Measurements from ENCODE around the gene CLEC17A. TPM values are rescaled to one million over a fixed set of nuclear protein-coding genes. Genes with fewer than 3 reads are reported as not detected.
"Not testable (repeated sequence)": the region's sequence is repeated elsewhere in the genome, so short reads cannot be mapped to it uniquely, and the experiment has no call there.

CLEC17A gene
- total RNA-seq, 1 donor from 2014 or later = not detected

DNA sequence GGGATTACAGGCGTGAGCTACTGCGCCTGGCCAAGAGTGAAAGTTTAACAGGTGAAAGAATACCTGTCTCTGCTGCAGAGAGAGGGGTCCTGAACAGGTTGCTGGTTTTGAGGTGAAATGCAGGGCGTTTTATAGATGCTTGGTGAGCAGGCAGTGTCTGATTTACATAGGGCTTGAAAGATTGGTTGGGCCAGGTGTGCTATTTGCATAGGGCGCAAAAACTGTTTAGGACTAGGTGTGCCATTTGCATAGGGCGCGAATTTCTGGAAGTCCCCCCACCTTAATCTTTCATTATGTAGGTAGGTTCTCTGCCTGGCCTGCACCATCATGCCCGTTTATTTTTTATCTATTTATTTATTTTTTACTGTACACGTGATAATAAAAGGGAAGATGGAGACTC is 6.5 kb upstream of the CLEC17A start:
- TF ChIP-seq, protein P1, sequence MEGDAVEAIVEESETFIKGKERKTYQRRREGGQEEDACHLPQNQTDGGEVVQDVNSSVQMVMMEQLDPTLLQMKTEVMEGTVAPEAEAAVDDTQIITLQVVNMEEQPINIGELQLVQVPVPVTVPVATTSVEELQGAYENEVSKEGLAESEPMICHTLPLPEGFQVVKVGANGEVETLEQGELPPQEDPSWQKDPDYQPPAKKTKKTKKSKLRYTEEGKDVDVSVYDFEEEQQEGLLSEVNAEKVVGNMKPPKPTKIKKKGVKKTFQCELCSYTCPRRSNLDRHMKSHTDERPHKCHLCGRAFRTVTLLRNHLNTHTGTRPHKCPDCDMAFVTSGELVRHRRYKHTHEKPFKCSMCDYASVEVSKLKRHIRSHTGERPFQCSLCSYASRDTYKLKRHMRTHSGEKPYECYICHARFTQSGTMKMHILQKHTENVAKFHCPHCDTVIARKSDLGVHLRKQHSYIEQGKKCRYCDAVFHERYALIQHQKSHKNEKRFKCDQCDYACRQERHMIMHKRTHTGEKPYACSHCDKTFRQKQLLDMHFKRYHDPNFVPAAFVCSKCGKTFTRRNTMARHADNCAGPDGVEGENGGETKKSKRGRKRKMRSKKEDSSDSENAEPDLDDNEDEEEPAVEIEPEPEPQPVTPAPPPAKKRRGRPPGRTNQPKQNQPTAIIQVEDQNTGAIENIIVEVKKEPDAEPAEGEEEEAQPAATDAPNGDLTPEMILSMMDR (IDR thresholded peaks at IDR 0.05) = no peak
- TF ChIP-seq POLR2AphosphoS5 (IDR thresholded peaks at IDR 0.05; ENCODE audit: insufficient read depth in 1 of 2, low read depth in 1 of 2) (no peak), POLR2A (IDR thresholded peaks at IDR 0.05) (no peak)
- intact Hi-C loops (cut with DNase I) = no loop called here
- Histone ChIP-seq H3K36me3 (no peaks in the 10 kb centered on the region), H3K9me3 (no peaks in the 10 kb centered on the region), H3K27ac (no peak overlapping the region), H3K4me1 (peaks cover 19% of the 10 kb centered on the region), H3K4me3 (no peak overlapping the region), H3K27me3 (no peaks in the 10 kb centered on the region)
- no peak for DNase-seq (ENCODE audit: extremely low spot score in 2 of 2)

- DNase-seq (ENCODE audit: extremely low spot score in 2 of 2) = no peak
- Histone ChIP-seq H3K4me3 (no peak overlapping the region), H3K27me3 (no peaks in the 10 kb centered on the region), H3K9me3 (no peaks in the 10 kb centered on the region), H3K36me3 (no peaks in the 10 kb centered on the region), H3K4me1 (peaks cover 15% of the 10 kb centered on the region), H3K27ac (no peak overlapping the region)
- intact Hi-C loops (cut with DNase I) = no loop called here
- no peak for TF ChIP-seq POLR2A (IDR thresholded peaks at IDR 0.05)
- TF ChIP-seq, protein P1 (IDR thresholded peaks at IDR 0.05) = no peak
- TF ChIP-seq POLR2AphosphoS5 (IDR thresholded peaks at IDR 0.05; ENCODE audit: insufficient read depth in 1 of 2, low read depth in 1 of 2) = no peak
Observed at GRCh38 chr19:14577264-14577663, 5.6 kb upstream of the CLEC17A start.

- Histone ChIP-seq H3K9me3 (no peaks in the 10 kb centered on the region), H3K4me1 (peaks cover 12% of the 10 kb centered on the region), H3K27ac (no peak overlapping the region), H3K36me3 (no peaks in the 10 kb centered on the region), H3K4me3 (no peak overlapping the region), H3K27me3 (no peaks in the 10 kb centered on the region)
- TF ChIP-seq, protein P1 (IDR thresholded peaks at IDR 0.05) = no peak
- TF ChIP-seq POLR2AphosphoS5 (IDR thresholded peaks at IDR 0.05; ENCODE audit: insufficient read depth in 1 of 2, low read depth in 1 of 2) = no peak
- TF ChIP-seq POLR2A (IDR thresholded peaks at IDR 0.05) = no peak
- intact Hi-C loops (cut with DNase I) = no loop called here
- DNase-seq (ENCODE audit: extremely low spot score in 2 of 2) = no peak
Observed at GRCh38 chr19:14577885-14578427, 4.9 kb upstream of the CLEC17A start.

DNA sequence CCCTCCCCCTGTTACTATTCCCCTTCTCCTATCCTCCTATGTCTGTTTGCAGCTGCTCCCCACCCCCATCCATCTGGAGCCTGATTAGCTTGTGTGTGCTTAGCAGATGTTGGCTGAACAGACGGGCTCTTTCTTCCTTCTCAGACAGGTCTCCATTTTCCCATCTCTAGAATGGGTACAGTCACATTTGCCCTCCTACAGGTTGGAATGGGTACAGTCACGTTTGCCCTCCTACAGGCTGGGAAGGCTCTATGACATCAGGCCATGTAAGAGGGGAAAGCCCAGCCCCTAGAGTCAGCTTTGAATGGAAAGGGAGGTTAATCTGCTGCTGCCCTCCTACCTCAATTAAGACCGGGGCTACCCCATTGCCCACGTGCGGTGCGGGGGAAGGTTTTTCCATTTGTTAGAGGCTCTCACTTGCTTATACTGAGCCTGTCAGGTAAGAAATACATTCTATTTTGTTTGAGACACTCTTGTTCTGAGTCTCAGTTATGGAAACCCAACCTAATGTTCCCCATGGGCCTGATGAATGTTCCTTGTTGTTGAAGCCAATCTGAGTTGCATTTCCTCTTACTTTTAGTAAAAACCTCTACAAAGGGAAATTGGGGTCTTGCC is 2.2 kb upstream of the CLEC17A start:
- TF ChIP-seq POLR2A (IDR thresholded peaks at IDR 0.05) = no peak
- TF ChIP-seq, protein P1 (IDR thresholded peaks at IDR 0.05) = no peak
- TF ChIP-seq POLR2AphosphoS5 (IDR thresholded peaks at IDR 0.05; ENCODE audit: insufficient read depth in 1 of 2, low read depth in 1 of 2) = no peak
- H3K4me3 ChIP-seq = no peak overlapping the region
- H3K9me3 ChIP-seq = no peaks in the 10 kb centered on the region
- DNase-seq (ENCODE audit: extremely low spot score in 2 of 2) = no peak
- no peaks in the 10 kb centered on the region for H3K27me3 ChIP-seq
- H3K4me1 ChIP-seq = no peaks in the 10 kb centered on the region
- H3K27ac ChIP-seq = no peak overlapping the region
- intact Hi-C loops (cut with DNase I) = no loop called here
- no peaks in the 10 kb centered on the region for H3K36me3 ChIP-seq

GRCh38 chr19:14584372-14584771 is 1.5 kb downstream of the CLEC17A start:
- intact Hi-C loops (cut with DNase I); H3K36me3 ChIP-seq; H3K27ac ChIP-seq; H3K27me3 ChIP-seq; DNase-seq (ENCODE audit: extremely low spot score in 2 of 2); H3K9me3 ChIP-seq; H3K4me1 ChIP-seq; H3K4me3 ChIP-seq: not testable (repeated sequence)

DNA sequence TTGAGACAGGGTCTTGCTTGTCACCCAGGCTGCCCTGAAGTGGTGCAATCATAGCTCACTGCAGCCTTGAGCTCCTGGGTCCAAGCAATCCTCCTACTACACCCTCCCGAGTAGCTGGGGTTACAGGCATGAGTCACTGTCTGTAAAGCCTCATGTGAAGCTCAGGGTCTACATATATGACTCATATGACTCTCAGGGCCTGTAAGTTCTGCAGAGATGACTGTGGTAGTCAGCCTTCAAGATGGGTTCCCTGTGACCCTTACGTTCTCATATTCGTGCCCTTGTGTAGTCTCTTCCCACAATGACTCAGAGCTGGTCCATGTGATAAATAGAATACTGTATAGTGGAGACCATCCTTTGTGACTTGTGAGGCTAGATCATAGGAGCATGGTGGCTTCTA is 2.3 kb downstream of the CLEC17A start:
- H3K9me3 ChIP-seq; H3K4me3 ChIP-seq; H3K4me1 ChIP-seq; DNase-seq (ENCODE audit: extremely low spot score in 2 of 2); H3K36me3 ChIP-seq; H3K27me3 ChIP-seq; intact Hi-C loops (cut with DNase I); H3K27ac ChIP-seq: not testable (repeated sequence)

GRCh38 chr19:14589433-14589832 is 6.5 kb downstream of the CLEC17A start:
- H3K4me3 ChIP-seq; H3K36me3 ChIP-seq; H3K27me3 ChIP-seq; DNase-seq (ENCODE audit: extremely low spot score in 2 of 2); H3K4me1 ChIP-seq; intact Hi-C loops (cut with DNase I); H3K9me3 ChIP-seq; H3K27ac ChIP-seq: not testable (repeated sequence)
